ENCODE data around the gene UNC119. TPM values are rescaled to one million over a fixed set of nuclear protein-coding genes. Genes with fewer than 3 reads are reported as not detected.

UNC119 gene
- polyA plus RNA-seq, 1 donor from 2014 or later = 218 TPM

DNA sequence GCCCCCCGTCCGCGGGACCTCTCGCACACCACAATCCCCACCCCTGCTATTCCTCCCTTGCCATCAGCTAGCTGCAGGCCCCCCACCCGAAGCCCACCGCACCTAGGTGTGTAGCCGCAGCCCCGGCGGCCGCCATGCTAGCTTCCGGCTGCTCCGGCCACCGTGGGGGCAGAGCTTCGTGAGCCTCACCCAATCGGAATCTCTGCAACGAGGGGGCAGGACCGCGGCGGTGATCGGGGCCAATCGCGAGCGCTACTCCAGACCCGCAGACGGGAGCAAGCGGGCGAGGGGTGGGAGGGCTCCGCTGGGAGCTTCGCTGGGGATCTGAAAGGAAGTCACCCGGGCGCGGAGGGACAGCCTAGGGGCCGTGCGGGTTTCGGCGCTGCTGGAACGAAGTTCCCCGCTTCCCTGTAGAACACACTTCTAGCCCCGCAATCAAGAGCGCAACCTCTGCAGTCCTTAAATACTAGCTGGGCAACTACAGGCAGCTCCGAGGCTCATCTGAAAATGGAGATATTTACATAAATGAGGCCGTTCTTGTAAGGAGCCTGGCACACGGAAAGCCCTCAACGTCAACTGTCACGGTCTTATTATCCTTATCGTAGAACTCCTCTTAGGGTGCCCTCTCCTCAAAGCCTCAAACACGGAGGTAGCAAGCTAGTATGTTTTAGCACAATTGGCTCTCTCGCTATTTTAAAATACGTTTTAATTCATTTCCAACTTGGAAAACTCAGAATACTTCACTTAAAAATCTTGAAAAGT, 19.1 kb upstream of the UNC119 start, which contains the start of gene PIGS (continued):
- TF ChIP-seq MXI1 (conservative IDR thresholded peaks at IDR 0.05; ENCODE audit: poor library complexity, severe bottlenecking) (peak; percentile 70), EP300 (conservative IDR thresholded peaks at IDR 0.05; ENCODE audit: poor library complexity, severe bottlenecking) (no peak)

DNA sequence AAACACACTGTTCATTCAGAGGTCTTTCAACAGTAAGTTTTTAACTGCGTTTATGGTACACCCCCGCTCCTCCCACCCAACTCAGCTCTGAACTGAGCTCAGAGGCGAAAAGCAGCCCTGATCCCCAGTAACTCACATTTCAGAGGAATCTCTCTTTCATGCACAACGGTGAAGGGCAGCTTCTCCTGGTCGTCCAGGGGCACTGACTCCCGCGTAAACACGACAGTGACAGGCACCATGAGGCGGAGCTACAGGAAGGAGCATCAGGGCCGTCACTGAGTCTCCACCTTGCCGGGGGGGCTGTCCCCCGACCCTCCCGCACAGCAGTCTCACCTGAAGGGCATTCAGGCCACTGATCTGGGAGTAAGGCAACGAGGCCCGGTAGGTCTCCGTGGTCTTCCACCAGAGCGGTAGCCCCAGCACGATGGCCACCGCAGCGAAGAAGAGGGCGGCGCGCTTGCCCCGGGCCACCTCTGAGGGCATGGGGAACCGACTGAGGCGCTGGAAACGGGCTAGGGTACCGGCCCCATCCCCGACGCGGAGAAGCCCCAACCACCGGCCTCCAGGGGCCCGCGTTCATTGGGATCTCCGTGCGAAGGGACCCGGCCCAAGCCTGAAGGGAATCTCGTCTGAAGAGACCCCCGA, 18.4 kb upstream of the UNC119 start:
- H3K79me2 ChIP-seq (replicated peaks; ENCODE audit: insufficient read depth, low read length) = peaks cover 16% of the 10 kb centered on the region
- H3K9me3 ChIP-seq (ENCODE audit: low read length) = no peaks in the 10 kb centered on the region
- H3K36me3 ChIP-seq (ENCODE audit: insufficient read depth, low read length) = no peaks in the 10 kb centered on the region
- no peaks in the 10 kb centered on the region for H3F3A ChIP-seq (ENCODE audit: insufficient read depth, low read length, poor library complexity, severe bottlenecking)
- TF ChIP-seq TAF1 (IDR thresholded peaks at IDR 0.05; ENCODE audit: low read depth) (no peak), SMC3 (conservative IDR thresholded peaks at IDR 0.05; ENCODE audit: poor library complexity) (no peak), MXI1 (conservative IDR thresholded peaks at IDR 0.05; ENCODE audit: poor library complexity, severe bottlenecking) (no peak), RAD21 (conservative IDR thresholded peaks at IDR 0.05) (no peak), EZH2 (IDR thresholded peaks at IDR 0.05; ENCODE audit: borderline replicate concordance, insufficient read depth, low read length, poor library complexity, severe bottlenecking) (no peak)
- TF ChIP-seq, protein P1, sequence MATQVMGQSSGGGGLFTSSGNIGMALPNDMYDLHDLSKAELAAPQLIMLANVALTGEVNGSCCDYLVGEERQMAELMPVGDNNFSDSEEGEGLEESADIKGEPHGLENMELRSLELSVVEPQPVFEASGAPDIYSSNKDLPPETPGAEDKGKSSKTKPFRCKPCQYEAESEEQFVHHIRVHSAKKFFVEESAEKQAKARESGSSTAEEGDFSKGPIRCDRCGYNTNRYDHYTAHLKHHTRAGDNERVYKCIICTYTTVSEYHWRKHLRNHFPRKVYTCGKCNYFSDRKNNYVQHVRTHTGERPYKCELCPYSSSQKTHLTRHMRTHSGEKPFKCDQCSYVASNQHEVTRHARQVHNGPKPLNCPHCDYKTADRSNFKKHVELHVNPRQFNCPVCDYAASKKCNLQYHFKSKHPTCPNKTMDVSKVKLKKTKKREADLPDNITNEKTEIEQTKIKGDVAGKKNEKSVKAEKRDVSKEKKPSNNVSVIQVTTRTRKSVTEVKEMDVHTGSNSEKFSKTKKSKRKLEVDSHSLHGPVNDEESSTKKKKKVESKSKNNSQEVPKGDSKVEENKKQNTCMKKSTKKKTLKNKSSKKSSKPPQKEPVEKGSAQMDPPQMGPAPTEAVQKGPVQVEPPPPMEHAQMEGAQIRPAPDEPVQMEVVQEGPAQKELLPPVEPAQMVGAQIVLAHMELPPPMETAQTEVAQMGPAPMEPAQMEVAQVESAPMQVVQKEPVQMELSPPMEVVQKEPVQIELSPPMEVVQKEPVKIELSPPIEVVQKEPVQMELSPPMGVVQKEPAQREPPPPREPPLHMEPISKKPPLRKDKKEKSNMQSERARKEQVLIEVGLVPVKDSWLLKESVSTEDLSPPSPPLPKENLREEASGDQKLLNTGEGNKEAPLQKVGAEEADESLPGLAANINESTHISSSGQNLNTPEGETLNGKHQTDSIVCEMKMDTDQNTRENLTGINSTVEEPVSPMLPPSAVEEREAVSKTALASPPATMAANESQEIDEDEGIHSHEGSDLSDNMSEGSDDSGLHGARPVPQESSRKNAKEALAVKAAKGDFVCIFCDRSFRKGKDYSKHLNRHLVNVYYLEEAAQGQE (IDR thresholded peaks at IDR 0.05; ENCODE audit: borderline replicate concordance) = no peak
- TF ChIP-seq, protein P2, sequence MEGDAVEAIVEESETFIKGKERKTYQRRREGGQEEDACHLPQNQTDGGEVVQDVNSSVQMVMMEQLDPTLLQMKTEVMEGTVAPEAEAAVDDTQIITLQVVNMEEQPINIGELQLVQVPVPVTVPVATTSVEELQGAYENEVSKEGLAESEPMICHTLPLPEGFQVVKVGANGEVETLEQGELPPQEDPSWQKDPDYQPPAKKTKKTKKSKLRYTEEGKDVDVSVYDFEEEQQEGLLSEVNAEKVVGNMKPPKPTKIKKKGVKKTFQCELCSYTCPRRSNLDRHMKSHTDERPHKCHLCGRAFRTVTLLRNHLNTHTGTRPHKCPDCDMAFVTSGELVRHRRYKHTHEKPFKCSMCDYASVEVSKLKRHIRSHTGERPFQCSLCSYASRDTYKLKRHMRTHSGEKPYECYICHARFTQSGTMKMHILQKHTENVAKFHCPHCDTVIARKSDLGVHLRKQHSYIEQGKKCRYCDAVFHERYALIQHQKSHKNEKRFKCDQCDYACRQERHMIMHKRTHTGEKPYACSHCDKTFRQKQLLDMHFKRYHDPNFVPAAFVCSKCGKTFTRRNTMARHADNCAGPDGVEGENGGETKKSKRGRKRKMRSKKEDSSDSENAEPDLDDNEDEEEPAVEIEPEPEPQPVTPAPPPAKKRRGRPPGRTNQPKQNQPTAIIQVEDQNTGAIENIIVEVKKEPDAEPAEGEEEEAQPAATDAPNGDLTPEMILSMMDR (IDR thresholded peaks at IDR 0.05; ENCODE audit: poor library complexity, severe bottlenecking) = no peak
- no peaks in the 10 kb centered on the region for H3K27me3 ChIP-seq (ENCODE audit: insufficient read depth, low read depth, low read length)
- peak overlapping the region; percentile 69 for H2AFZ ChIP-seq (ENCODE audit: low read depth, low read length)
- no peaks in the 10 kb centered on the region for H4K20me1 ChIP-seq (ENCODE audit: insufficient read depth)
- peak overlapping the region; percentile 88 for H3K4me2 ChIP-seq (ENCODE audit: low read length)
- H3K4me3 ChIP-seq (ENCODE audit: low read length) = peak overlapping the region; percentile 100
- peak overlapping the region; percentile 80 for H3K27ac ChIP-seq (ENCODE audit: low read length)
- H3K9me2 ChIP-seq (ENCODE audit: insufficient read depth, low read length) = no peaks in the 10 kb centered on the region
- peak overlapping the region; percentile 89 for H3K9ac ChIP-seq (ENCODE audit: low read length)

DNA sequence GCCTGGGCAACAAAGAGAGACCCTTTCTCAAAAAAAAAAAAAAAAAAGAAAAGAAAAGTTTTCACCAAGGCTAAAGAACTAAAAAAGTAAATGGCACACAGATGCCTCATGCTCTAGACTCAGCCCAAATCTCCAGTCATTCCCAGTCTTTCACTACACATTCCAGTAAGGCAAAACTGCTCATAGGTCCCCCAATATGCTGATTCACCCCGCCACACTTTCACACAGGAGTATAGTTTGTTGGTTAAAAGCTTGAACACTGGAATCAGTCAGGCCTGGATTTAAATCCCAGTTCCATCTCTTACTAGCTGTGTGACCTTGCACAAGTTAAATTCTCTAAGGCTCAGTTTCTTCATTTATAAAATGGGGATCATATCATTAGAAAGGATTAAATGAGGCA, 17.0 kb upstream of the UNC119 start:
- H2AFZ ChIP-seq (ENCODE audit: low read depth, low read length) = no peak overlapping the region
- no peaks in the 10 kb centered on the region for H3K9me3 ChIP-seq (ENCODE audit: low read length)
- H4K20me1 ChIP-seq (ENCODE audit: insufficient read depth) = no peaks in the 10 kb centered on the region
- no peaks in the 10 kb centered on the region for H3K9me2 ChIP-seq (ENCODE audit: insufficient read depth, low read length)
- H3K36me3 ChIP-seq (ENCODE audit: insufficient read depth, low read length) = no peaks in the 10 kb centered on the region
- no peaks in the 10 kb centered on the region for H3F3A ChIP-seq (ENCODE audit: insufficient read depth, low read length, poor library complexity, severe bottlenecking)
- H3K4me3 ChIP-seq (ENCODE audit: low read length) = peak overlapping the region; percentile 100
- no peak overlapping the region for H3K9ac ChIP-seq (ENCODE audit: low read length)
- H3K27me3 ChIP-seq (ENCODE audit: insufficient read depth, low read depth, low read length) = no peaks in the 10 kb centered on the region
- H3K4me2 ChIP-seq (ENCODE audit: low read length) = no peak overlapping the region
- H3K79me2 ChIP-seq (replicated peaks; ENCODE audit: insufficient read depth, low read length) = peaks cover 16% of the 10 kb centered on the region
- H3K27ac ChIP-seq (ENCODE audit: low read length) = no peak overlapping the region
- TF ChIP-seq, protein P2 (IDR thresholded peaks at IDR 0.05; ENCODE audit: poor library complexity, severe bottlenecking) = no peak
- TF ChIP-seq, protein P1 (IDR thresholded peaks at IDR 0.05; ENCODE audit: borderline replicate concordance) = no peak
- TF ChIP-seq MXI1 (conservative IDR thresholded peaks at IDR 0.05; ENCODE audit: poor library complexity, severe bottlenecking) (no peak), POLR2AphosphoS5 (IDR thresholded peaks at IDR 0.05) (no peak), EZH2 (IDR thresholded peaks at IDR 0.05; ENCODE audit: borderline replicate concordance, insufficient read depth, low read length, poor library complexity, severe bottlenecking) (no peak), SMC3 (conservative IDR thresholded peaks at IDR 0.05; ENCODE audit: poor library complexity) (no peak), EP300 (conservative IDR thresholded peaks at IDR 0.05; ENCODE audit: poor library complexity, severe bottlenecking) (no peak), TAF1 (IDR thresholded peaks at IDR 0.05; ENCODE audit: low read depth) (no peak), RAD21 (conservative IDR thresholded peaks at IDR 0.05) (no peak)

Data from neural cell (in vitro differentiated cells).